ENCODE results near the gene ELAVL2.

- TF ChIP-seq POLR2A (IDR thresholded peaks at IDR 0.05; ENCODE audit: low read depth, low read length) (no peak), GATA2 (IDR thresholded peaks at IDR 0.05; ENCODE audit: insufficient read depth, insufficient read length, low read depth, low read length) (no peak), JUN (IDR thresholded peaks at IDR 0.05; ENCODE audit: borderline replicate concordance, insufficient read depth, insufficient read length, low read depth) (no peak), POLR2AphosphoS5 (IDR thresholded peaks at IDR 0.05; ENCODE audit: insufficient read depth, low read depth, low read length) (no peak), EZH2 (IDR thresholded peaks at IDR 0.05; ENCODE audit: borderline replicate concordance, low read depth, low read length, severe bottlenecking) (no peak), FOS (IDR thresholded peaks at IDR 0.05; ENCODE audit: borderline replicate concordance, insufficient read depth, low read length) (no peak)
- TF ChIP-seq, protein P1, sequence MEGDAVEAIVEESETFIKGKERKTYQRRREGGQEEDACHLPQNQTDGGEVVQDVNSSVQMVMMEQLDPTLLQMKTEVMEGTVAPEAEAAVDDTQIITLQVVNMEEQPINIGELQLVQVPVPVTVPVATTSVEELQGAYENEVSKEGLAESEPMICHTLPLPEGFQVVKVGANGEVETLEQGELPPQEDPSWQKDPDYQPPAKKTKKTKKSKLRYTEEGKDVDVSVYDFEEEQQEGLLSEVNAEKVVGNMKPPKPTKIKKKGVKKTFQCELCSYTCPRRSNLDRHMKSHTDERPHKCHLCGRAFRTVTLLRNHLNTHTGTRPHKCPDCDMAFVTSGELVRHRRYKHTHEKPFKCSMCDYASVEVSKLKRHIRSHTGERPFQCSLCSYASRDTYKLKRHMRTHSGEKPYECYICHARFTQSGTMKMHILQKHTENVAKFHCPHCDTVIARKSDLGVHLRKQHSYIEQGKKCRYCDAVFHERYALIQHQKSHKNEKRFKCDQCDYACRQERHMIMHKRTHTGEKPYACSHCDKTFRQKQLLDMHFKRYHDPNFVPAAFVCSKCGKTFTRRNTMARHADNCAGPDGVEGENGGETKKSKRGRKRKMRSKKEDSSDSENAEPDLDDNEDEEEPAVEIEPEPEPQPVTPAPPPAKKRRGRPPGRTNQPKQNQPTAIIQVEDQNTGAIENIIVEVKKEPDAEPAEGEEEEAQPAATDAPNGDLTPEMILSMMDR (IDR thresholded peaks at IDR 0.05; ENCODE audit: extremely low read depth in 1 of 2, insufficient read depth in 1 of 2, low read depth in 1 of 2, low read length in 2 of 2), result no peak
- TF ChIP-seq, protein P2, sequence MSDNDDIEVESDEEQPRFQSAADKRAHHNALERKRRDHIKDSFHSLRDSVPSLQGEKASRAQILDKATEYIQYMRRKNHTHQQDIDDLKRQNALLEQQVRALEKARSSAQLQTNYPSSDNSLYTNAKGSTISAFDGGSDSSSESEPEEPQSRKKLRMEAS (IDR thresholded peaks at IDR 0.05; ENCODE audit: insufficient read depth, insufficient read length), result no peak
Observed at GRCh38 chr9:23686257-23686656, 139.8 kb downstream of the ELAVL2 start.

Measured in endothelial cell of umbilical vein (primary cell).